BE2C (cell line): ENCODE measurements around the gene CERK.
A peak's percentile ranks its signal among the peaks of the same experiment; 100 is the strongest.

Experiments used
- DNase-seq: peaks from one replicate; pipeline ENCODE4 v3.0.0-alpha.2; 2020
- H3K27me3 ChIP-seq: fragments of 250-450 bp; sonication (Bioruptor Pico); 2 replicates; pipeline ENCODE4 v1.5.1; 2020; ENCODE audit warnings: mild to moderate bottlenecking
- H3K36me3 ChIP-seq: fragments of 250-450 bp; sonication (Bioruptor Pico); 2 replicates; pipeline ENCODE4 v1.5.1; 2020; ENCODE audit warnings: mild to moderate bottlenecking
- H3K4me1 ChIP-seq: fragments of 250-450 bp; sonication (Bioruptor Pico); 2 replicates; pipeline ENCODE4 v1.5.1; 2020
- H3K4me3 ChIP-seq: 2 replicates; pipeline ENCODE4 v1.5.1; 2011; ENCODE audit warnings: low read depth, low read length
- H3K9me3 ChIP-seq: fragments of 250-450 bp; sonication (Bioruptor Pico); 2 replicates; pipeline ENCODE4 v1.5.1; 2020
- CTCF ChIP-seq: IDR thresholded peaks from 2 replicates; pipeline ENCODE4 v1.5.1; 2012; ENCODE audit warnings: mild to moderate bottlenecking, low read depth, low read length

Gene CERK

GRCh38 chr22:46767249-46767985, 29.4 kb upstream of the CERK start:
- H3K4me1 ChIP-seq: peaks cover 5% of the 10 kb centered on the region
- no peak for TF ChIP-seq CTCF

GRCh38 chr22:46766611-46767010, 28.6 kb upstream of the CERK start:
- Histone ChIP-seq H3K36me3 (no peaks in the 10 kb centered on the region; the same call in 1 of the 2 replicates), H3K4me1 (peaks cover 5% of the 10 kb centered on the region), H3K27me3 (no peaks in the 10 kb centered on the region), H3K9me3 (no peaks in the 10 kb centered on the region), H3K4me3 (no peak overlapping the region)
- TF ChIP-seq CTCF: no peak
- no peak for DNase-seq

More at GRCh38 chr22:46767249-46767985, 29.4 kb upstream of the CERK start:
- no peaks in the 10 kb centered on the region; the same call in 1 of the 2 replicates for H3K36me3 ChIP-seq
- DNase-seq: no peak
- no peaks in the 10 kb centered on the region for H3K27me3 ChIP-seq
- H3K9me3 ChIP-seq: no peaks in the 10 kb centered on the region
- no peak overlapping the region for H3K4me3 ChIP-seq

- no peaks in the 10 kb centered on the region for H3K27me3 ChIP-seq
- no peaks in the 10 kb centered on the region for H3K36me3 ChIP-seq
- TF ChIP-seq CTCF: no peak
- no peak overlapping the region for H3K4me3 ChIP-seq
- peaks cover 5% of the 10 kb centered on the region for H3K4me1 ChIP-seq
- DNase-seq: no peak
- no peaks in the 10 kb centered on the region for H3K9me3 ChIP-seq
These were observed 26.9 kb upstream of the CERK start for GRCh38 chr22:46764779-46765485.

- H3K4me3 ChIP-seq: no peak overlapping the region
- no peak for DNase-seq
- H3K9me3 ChIP-seq: no peaks in the 10 kb centered on the region
- no peaks in the 10 kb centered on the region for H3K27me3 ChIP-seq
- peaks cover 2% of the 10 kb centered on the region for H3K4me1 ChIP-seq
- no peaks in the 10 kb centered on the region for H3K36me3 ChIP-seq
- no peak for TF ChIP-seq CTCF
These were observed 26.2 kb upstream of the CERK start for GRCh38 chr22:46764140-46764680.

- Histone ChIP-seq H3K27me3 (no peaks in the 10 kb centered on the region), H3K9me3 (no peaks in the 10 kb centered on the region), H3K4me1 (no peaks in the 10 kb centered on the region; the same call in 1 of the 2 replicates), H3K36me3 (no peaks in the 10 kb centered on the region), H3K4me3 (peak overlapping the region; percentile 92)
- no peak for DNase-seq
- TF ChIP-seq CTCF: no peak
These were observed 25.1 kb upstream of the CERK start for GRCh38 chr22:46763051-46763705.
